GM21381 (cell line): ENCODE measurements around the gene NACAD.

Experiments used
- ATAC-seq: cut with Tn5 transposase; IDR thresholded peaks from one replicate; pipeline ENCODE4 v1.9.1; 2021; ENCODE audit warnings: mild to moderate bottlenecking, moderate library complexity; ENCODE audit not compliant: unreplicated experiment

Gene NACAD

DNA sequence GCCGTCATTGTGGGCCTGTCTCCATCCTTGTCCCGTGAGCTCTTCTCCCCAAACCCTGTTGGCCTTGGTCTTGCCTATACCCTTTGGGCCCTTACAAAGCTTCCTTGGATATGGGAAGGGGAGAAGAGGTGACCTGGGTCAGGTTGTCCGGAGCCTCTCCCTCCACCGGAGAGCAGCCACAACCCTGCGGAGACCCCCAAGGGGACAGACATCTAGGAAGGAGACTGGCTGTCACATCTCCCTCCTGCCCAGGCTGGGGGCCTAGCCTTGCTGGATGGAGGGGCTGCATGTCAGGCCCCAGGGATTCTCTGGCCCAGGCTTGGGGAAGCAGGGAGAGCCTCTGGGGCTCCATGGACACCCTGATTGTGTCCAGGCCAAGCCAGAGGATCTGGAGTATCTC lies 11.8 kb downstream of the NACAD start:
- ATAC-seq: no peak

DNA sequence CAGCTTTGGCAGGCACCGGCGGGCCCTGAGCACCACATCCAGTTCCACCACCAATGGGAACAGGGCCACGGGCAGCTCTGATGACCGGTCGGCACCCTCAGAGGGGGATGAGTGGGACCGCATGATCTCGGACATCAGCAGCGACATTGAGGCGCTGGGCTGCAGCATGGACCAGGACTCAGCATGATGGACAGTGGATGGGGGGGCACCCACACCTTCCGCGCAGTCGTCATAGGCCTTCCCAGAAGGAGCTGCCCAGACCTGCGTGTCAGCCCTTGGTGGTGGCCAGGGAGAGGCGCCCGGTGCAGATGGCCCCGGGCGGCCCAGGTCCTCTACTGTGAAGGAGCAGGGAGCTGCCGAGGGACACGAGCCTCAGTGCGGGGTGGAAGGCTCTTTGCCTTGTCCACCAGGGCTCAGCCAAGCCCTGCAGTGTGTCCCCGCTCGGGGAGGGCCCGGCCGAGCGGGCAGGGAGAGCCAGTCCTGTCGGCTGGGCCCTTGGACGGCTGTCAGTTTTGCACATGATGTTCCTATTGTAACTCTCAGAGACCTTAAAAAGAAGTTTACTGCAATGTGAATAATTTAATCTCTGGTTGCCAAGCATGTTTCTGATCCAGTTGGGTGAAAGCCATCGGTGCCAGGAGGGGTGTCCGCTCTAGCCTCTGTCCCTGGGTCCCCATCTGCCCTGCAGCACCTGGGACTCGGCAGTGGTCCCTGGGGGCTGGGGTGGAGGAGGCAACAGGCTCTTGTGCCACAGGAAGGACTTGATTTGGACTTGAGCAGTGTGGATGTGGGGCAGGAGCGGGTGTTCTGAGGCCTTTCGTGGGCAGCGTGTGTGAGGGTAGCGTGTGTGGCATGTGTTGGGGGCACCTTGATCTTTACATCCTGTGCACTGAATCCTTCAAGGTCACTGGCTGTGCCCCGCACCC lies 12.6 kb downstream of the NACAD start:
- no peak for ATAC-seq

DNA sequence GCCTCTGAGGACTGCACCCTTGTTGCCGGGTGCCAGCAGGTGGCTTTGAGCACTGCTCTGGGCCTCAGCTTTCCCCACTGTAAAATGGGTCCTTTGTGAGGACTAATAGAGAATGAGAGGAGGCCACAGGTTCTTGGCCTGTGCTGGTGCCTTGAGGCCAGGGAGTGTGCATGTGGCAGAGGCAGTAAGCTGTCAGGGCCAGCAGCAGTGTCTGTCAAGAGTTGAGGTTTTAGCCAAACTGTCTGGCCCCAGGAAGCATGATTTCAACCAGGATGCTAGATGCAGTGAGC lies 13.5 kb downstream of the NACAD start:
- ATAC-seq: no peak

DNA sequence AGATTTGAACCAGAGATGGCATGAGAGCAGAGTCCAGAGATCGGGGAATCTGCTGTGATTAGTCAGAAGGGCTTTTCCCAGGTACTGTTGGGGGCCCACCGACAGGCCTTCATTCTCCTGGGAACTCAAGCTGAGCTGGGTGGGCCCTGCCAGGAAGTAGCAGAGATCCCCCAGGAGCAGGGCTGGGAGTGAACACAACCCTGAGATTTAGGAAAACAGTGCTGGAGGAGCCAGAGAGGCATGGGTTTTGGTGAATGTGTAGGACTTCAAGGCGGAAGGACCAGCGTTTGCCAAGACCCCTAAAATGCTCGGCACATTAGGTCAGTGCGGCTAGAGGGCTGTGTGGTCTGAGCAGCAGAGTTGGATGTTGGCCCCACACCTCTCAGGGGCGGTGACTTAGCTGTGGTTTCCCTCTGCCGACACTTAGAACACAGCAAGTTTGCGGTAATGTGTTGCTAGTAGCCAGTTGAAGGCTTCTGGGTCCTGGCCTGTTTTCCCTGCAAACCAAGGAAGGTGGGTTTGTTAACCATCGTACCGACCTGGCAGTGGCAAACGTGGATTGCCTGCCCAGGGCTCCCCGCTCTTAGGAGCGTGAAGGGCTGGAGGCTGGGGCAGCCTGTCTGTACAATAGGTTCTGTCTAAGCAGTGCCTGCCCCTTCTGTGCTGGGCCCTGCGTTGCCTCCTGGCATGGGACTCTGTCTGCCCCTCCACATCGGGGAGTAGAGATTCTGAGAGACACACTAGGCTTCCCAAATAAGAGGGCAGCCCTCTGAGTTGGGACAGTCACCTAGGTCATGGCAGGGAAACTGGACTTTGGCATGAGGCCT lies 14.0 kb downstream of the NACAD start:
- no peak for ATAC-seq

DNA sequence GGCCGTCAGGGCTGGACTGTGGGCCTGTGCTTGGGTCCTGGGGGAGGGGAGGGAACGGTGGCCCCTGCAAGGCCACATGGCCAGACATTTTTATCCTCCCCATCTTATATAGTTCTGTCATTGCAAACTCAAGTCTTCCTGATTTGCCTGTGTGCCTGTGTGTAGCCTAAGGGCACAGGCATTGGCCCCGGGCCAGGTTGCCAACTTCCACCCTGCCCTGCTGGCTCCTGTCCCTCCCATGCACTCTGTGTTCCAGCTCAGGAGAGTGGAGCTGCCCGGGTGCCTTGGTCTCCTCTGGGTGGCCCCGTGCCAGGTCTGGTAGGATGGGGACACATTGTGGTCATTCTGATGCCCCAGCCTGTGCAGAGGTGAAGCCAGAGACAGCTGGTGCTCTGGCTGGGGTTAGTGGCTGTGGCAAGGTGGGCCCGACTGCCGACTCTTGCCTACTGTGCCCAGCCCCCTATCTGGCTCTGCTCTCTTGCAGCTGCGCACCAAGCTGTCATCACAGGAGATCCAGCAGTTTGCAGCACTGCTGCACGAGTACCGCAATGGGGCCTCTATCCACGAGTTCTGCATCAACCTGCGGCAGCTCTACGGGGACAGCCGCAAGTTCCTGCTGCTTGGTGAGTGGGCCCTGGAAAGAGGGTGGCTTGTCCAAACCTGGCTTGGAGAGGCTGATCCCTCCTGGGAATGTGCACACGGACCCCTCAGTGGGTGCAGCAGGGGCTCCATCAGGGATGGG lies 14.8 kb downstream of the NACAD start:
- no peak for ATAC-seq

DNA sequence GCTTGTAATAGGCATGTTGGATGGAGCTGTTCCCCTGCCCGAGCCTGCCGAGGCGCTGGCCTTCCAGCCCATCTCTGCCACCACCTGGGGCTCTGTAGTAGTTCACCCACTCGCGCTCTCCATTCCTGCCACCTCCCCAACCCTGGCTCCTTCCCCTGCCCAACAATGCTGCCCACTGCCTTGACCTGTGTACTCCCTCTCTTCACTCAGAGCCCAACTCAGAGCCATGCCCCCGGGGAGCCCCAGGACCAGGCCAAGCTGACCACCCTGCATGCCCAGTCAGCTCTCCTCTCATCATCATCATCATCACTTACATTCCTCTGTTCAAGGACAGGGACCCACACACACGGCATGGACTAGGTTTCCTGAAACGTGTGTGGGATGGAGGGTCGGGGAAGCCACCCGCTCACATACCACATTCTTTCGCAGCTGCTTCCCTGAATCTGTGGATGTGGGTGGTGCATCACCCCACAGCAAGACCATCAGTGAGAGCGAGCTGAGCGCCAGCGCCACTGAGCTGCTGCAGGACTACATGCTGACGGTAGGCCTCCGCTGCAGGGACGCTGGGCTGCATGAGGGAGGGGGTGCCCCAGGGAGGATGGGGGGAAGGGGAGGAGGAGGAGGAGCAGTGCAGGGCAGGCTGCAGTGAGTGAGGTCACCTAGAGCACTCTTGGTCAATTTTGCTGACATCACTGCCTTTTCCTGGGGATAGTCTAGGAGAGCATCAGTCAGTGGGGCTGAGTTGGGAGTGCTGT lies 15.6 kb downstream of the NACAD start:
- ATAC-seq: no peak

DNA sequence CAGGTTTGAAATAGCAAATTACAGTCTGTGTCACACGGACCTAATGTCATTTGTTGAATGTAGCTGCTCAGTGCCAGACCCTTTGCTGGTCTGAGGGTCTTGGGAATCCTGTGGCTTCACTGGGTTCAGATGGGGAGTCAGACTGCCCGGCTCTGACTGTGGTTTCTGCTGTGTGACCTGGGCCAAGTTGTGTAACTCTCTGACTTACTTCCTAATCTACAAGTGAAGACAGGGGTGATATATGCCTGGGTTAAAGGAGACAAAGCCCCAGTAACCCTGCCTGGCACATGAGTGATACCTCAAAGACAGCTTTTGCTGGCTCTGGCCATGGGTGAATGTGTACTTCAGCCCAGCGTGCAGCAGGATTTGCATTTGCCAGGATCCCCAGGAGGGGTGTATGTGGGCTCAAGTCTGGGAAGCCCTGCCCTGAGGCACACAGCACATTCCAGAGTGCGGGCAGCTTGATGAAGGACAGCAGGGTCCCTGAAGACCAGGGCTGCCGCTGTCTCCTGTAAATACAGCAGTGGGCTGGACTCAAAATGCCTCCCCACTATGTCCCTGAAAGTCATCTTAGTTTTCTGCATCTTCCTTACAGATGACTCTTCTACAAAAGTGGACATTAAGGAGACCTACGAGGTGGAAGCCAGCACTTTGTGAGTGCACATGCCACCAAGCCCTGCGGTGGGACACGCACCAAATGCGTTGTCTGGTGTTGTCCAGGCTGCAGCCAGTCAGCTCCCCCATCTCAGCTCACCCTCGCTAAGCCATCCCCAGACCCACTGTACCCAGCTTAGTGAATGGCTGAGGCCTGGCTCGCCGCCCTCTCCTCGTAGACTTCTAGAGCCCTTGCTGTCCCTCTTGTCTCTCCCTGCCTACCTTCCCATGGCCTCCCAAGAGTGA lies 16.4 kb downstream of the NACAD start:
- ATAC-seq: no peak

DNA sequence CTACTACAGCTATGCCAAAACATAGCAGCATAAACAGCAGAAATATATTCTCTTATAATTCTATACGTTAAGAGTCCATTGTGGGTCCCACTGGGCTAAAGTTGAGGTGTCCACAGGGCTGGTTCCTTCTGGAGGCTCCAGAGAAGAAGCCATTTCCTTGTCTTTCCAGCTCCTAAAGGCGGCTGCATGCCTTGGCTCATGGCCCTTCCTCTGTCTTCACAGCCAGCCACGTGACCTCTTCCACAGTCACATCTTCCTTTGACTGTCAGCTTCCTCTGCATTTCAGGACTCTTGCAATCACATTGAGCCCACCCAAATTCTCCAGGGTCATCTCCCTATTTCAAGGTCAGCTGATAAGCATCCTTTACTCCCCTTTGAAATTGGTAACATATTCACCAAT lies 17.2 kb downstream of the NACAD start:
- no peak for ATAC-seq

DNA sequence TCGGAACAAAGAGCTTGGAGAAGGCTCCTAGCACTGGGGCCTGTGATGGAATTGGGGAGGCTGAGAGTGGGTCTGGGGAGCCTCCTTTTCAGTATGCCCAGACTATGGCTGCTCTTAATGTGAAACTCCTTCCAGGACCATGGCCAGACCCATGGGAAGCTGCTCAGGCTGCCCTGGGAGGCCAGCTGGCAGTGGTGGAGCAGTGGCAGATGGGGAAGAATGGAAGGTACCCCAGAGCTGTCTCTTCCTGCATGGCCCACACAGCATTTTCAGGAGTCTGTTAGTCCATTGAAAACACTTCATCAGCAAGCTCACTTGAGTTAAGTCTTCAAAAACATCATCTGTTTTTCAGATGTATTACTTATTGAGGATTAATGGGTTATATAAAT lies 18.5 kb downstream of the NACAD start:
- ATAC-seq: no peak

DNA sequence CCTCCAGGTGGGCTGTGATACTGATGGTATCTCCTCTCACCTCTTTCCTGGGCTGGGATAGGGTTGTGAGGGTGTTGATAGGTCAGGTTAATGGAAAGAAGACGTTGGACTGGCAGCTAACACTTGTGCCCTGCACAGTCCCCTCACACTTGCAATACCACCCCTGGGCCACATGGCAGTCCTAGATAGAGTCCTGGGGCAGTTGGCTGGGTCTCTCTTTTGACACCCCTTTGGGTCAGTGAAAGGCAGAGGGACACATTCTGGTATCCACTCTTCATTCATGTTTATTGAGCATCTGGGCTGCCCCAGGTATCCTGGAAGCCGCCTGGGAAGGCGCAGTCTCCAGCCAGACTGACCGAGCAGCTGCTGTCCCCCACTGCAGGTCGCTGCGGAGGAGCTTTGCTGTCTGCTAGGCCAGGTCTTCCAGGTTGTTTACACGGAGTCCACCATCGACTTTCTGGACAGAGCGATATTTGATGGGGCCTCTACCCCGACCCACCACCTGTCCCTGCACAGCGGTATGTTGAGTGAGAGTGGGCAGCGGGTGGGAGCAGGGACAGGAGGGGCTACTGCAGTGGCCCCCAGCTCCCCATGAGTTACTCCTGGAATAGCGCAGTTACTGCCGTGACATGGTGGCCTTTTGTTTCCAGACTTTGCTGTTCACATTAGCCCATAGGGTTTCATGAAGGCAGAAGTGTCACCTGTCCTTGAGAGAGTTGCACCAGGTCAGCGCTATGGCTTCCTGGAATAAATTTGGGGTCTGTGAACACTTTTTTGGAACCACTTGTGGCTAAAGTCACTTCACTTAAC lies 19.1 kb downstream of the NACAD start:
- ATAC-seq: no peak

DNA sequence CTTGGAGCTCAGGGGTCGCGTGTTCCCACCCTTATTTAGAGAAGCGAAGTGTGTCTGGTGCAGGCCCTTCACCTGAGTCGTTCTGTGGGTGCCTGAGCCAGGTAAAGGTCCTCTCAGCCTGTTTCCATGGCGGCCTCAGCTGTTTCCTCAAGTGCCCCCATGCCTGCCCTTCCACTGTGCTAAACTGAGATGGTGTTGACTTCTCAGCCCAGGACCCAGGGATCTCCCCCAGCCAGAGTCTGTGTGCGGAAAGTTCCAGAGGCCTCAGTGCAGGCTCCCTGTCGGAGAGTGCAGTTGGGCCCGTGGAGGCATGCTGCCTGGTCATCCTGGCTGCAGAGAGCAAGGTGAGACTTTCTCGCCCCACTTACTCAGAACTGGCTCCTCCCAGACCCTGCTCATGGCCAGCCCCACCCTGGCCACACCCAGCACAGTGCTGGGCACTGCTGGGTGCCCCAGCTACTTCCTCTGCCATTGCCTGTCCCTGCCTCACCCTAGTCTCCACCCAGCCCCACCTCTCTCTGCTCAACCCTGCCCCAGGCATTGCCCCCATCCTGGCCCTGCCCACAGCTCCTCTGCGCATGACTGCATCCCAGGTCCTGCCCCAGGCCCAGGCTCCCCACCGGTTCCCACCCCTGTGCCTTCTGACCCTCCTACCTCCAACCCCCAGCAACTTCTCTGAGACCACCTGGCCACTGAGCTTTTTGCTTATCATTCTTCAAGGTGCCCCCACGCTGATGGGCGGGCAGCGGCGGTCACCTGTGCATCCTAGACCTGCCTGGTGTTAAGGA lies 20.3 kb downstream of the NACAD start:
- no peak for ATAC-seq

DNA sequence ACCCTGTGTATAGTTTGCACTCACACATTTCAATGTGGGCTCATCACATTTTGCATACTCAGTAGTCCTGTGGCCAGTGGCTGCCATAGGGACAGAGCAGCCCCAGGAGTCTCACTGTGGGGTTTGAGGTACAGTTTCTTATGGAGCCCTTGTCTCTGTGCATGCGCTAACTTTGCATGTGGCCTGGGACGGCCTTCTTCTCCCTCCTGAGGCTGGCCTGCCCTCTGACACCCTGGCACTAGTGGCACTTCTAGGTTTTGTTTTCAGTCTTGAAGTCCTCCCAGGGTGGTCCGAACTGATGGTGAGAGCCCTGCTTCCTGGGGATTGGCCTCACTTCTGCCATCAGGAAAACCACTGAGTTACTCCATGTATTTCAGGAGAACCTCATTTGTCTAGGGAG lies 21.2 kb downstream of the NACAD start:
- no peak for ATAC-seq

DNA sequence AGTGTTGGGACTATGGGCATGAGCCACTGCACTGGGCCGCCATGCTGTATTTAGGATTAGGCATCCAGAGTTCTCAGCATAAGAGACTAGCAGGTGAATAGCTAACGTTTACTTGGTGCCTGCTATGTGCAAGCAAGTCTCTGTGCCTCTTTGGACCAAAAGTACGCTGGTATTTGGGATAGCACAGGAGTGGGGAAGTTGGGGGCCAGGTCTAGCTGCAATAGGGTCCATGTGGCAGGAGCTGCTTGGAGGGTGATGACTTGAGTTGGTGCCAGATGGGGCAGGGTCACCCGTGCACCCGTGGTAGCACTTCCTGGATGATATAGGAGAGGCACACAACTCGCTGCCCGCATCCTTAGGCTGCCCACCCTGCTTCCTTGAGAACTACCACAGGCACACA lies 22.4 kb downstream of the NACAD start:
- ATAC-seq: no peak

DNA sequence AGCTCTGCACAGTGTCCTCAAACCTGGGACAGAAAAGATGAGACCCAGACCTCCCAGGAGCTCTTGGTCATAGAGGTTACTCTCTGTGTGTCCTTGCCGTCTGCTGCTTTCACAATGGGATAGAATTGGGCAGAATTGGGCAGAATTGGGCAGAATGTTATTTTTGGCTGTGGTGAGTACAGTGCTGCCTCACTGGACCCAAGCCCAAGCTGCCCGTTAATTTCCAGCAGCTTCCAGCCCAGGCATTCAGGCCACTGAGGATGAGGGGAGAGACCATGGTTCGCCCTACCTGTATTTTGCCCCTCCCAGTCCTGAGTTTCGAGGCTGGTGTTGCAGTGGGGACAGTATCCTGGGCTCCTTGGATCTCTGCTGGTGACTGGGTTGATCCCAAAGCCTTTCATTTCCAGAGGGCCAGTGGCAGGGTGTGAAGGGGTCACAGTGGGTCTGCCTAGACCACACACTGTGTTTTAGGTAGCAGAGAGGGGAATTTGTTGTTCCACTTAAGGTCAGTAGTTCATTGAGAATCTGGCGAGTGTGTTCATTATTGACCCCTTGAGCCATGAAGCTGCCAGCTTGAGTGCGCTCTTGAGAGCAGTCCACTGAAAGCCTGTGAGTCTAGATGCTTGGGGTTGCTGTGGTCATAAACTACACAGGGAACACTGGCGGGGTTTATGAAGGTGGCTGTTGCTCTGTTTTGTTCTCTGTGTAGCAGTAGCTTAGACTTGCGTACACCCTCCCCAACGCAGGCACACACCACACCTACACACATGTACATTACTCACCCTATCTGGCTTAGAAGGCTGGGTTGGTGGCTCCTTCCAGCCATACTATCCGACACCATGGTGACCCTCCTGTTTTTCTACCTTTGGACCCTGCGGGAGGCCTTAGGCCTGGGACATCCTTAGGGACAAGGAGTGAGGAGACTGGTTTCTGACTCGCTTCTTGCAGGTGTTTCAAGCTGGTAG lies 23.5 kb downstream of the NACAD start:
- no peak for ATAC-seq

DNA sequence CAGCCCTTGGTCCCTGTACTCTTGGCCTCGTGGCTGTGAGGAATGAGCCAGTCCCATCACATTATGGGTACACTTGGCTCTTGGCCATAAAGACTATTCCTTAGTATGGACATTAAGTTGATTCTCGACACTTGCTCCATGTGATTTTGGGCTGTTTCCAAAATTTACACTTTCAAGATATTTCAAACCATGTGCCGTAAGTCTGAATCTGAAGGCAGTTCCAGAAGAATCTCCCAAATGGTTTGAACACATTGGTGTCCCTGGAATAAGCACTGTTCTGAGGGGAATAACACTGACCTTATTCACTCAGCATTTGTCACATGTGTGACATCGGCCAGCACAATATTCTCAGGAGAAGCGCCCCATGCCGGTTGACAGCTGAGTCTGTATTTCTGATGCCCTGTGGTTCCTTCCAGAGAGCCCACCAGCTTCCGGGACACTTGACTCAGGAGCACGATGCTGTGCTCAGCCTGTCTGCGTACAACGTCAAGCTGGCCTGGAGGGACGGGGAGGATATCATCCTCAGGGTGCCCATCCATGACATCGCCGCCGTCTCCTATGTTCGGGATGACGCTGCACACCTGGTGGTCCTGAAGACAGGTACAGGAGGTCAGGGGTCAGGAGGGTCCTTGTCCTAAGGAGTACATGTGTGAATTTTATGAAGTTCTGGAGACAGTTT lies 24.6 kb downstream of the NACAD start:
- no peak for ATAC-seq

DNA sequence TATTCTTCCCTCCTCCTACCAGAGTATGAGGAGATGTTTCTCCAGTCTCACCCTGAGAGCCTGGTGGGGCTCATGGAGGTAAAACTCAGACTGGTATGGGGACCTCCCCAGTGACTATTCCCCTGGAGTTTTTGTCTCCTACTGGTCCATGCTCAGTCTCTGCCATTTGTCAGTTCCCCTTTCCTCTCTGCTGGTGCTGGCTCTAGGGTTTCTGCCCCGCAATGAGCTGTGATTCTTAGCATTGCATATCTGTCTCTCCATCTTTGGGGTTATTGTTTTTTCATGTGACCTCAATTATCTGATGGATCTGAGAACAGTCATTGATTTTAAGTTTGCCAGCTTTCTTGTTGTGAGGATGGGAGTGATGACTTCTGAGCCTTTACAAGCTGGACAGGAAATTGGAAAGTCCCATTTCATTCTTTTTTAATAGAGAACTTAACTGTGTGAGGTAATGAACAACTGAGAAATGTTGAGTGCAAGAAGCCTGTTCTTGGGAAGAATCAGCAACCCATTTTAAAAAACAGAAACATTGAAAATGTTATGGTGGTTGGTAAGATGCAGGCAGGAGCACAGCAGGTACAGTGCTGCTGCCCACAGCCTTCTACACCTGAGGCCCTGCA lies 26.9 kb downstream of the NACAD start:
- ATAC-seq: no peak
